Hippocampal formation (tissue), 2 donors: ENCODE data around the gene NLK.
"Not testable (repeated sequence)": the region's sequence is repeated elsewhere in the genome, so short reads cannot be mapped to it uniquely, and the experiment has no call there.

ENCODE experiments used
- DNase-seq, 2 donors: peaks; one replicate each; lab custom pipeline; 2025; lab: John Stamatoyannopoulos, UW

NLK gene

GRCh38 chr17:28155405-28155804 is 112.9 kb downstream of the NLK start:
- not testable (repeated sequence) for DNase-seq

GRCh38 chr17:28159004-28159403 is 116.5 kb downstream of the NLK start:
- no peak for DNase-seq

GRCh38 chr17:28159924-28160323 is 117.4 kb downstream of the NLK start:
- no peak for DNase-seq

- DNase-seq: no peak
These were observed 118.1 kb downstream of the NLK start for GRCh38 chr17:28160610-28161009.

GRCh38 chr17:28161311-28161710 is 118.8 kb downstream of the NLK start:
- no peak for DNase-seq

GRCh38 chr17:28166478-28166877 is 124.0 kb downstream of the NLK start:
- no peak for DNase-seq

GRCh38 chr17:28169621-28170349 is 127.3 kb downstream of the NLK start:
- no peak for DNase-seq

- DNase-seq: no peak
These were observed 128.3 kb downstream of the NLK start for GRCh38 chr17:28170771-28171170.

GRCh38 chr17:28173031-28173561 is 130.6 kb downstream of the NLK start:
- DNase-seq: no peak

- no peak for DNase-seq
These were observed 131.3 kb downstream of the NLK start for GRCh38 chr17:28173801-28174200.

GRCh38 chr17:28174352-28175046 is 132.0 kb downstream of the NLK start:
- DNase-seq: no peak

GRCh38 chr17:28177351-28177750 is 134.9 kb downstream of the NLK start:
- DNase-seq: no peak

- no peak for DNase-seq
These were observed 136.3 kb downstream of the NLK start for GRCh38 chr17:28178800-28179199.

- DNase-seq: no peak
These were observed 138.0 kb downstream of the NLK start for GRCh38 chr17:28180449-28180848.

GRCh38 chr17:28181568-28181967 is 139.1 kb downstream of the NLK start:
- DNase-seq: no peak

- no peak for DNase-seq
These were observed 140.1 kb downstream of the NLK start for GRCh38 chr17:28182559-28182958.

GRCh38 chr17:28185658-28186057 is 143.2 kb downstream of the NLK start:
- no peak for DNase-seq

GRCh38 chr17:28186472-28186871 is 144.0 kb downstream of the NLK start:
- not testable (repeated sequence) for DNase-seq

GRCh38 chr17:28187931-28188330 is 145.5 kb downstream of the NLK start:
- DNase-seq: no peak

GRCh38 chr17:28188841-28189263 is 146.4 kb downstream of the NLK start:
- no peak for DNase-seq

- DNase-seq: no peak
These were observed 147.2 kb downstream of the NLK start for GRCh38 chr17:28189667-28190066.

GRCh38 chr17:28191018-28191417 is 148.5 kb downstream of the NLK start:
- DNase-seq: no peak

- peak in 1 of 2 donors; percentile 25 for DNase-seq
These were observed 150.8 kb downstream of the NLK start for GRCh38 chr17:28193241-28193640.
